H1 (cell line): ENCODE data around the gene LCAT. TPM values are rescaled to one million over a fixed set of nuclear protein-coding genes. Genes with fewer than 3 reads are reported as not detected.

Experiments used
- CTCF ChIA-PET: fragments of 300-600 bp; sonication (Branson Sonifier 250); formaldehyde crosslinking; loops from one replicate; lab custom pipeline; 2021; ENCODE audit not compliant: partially characterized antibody; lab: Charles Lee
- POLR2A ChIA-PET: fragments of 300-600 bp; sonication (Branson Sonifier 250); formaldehyde crosslinking; loops from one replicate; lab custom pipeline; 2021; ENCODE audit warnings: inconsistent platforms; ENCODE audit not compliant: partially characterized antibody; lab: Charles Lee
- DNase-seq, 2 experiments: peaks; one replicate each; pipeline versions ENCODE4 v3.0.0 to v3.0.0-alpha.2; 2010 to 2022; ENCODE audit warnings: low spot score in 2 of 2, low read depth in 1 of 2, mixed read lengths in 1 of 2
- FAIRE-seq: peaks from 2 replicates; lab custom pipeline; 2011; peaks lifted over from hg19 to GRCh38; lab: Jason Lieb, UNC
- H2AFZ ChIP-seq: 2 replicates; pipeline ENCODE4 v1.8.1; 2012; ENCODE audit warnings: low read length, inconsistent platforms
- H2AK5ac ChIP-seq: 2 replicates; pipeline ENCODE4 v1.6.1; 2013; ENCODE audit warnings: low read depth, low read length
- H2BK120ac ChIP-seq: replicated peaks from 2 replicates; pipeline ENCODE3; 2013; ENCODE audit warnings: low read depth, low read length, inconsistent platforms
- H2BK12ac ChIP-seq: 2 replicates; pipeline ENCODE4 v1.6.1; 2013; ENCODE audit warnings: low read depth, low read length
- H2BK15ac ChIP-seq: 2 replicates; pipeline ENCODE4 v1.6.1; 2013; ENCODE audit warnings: low read length
- H2BK20ac ChIP-seq: 2 replicates; pipeline ENCODE4 v1.6.1; 2013; ENCODE audit warnings: low read length
- H2BK5ac ChIP-seq: 2 replicates; pipeline ENCODE4 v1.6.1; 2013; ENCODE audit warnings: low read depth, low read length
- H3K14ac ChIP-seq: 2 replicates; pipeline ENCODE4 v1.6.1; 2013; ENCODE audit warnings: inconsistent platforms; ENCODE audit not compliant: insufficient read length
- H3K18ac ChIP-seq: 2 replicates; pipeline ENCODE4 v1.6.1; 2013; ENCODE audit warnings: low read length; ENCODE audit errors: extremely low read depth
- H3K23ac ChIP-seq: 2 replicates; pipeline ENCODE4 v1.6.1; 2013; ENCODE audit warnings: inconsistent platforms; ENCODE audit not compliant: insufficient read length
- H3K23me2 ChIP-seq: 2 replicates; pipeline ENCODE4 v1.6.1; 2013; ENCODE audit warnings: low read depth, low read length
- H3K27ac ChIP-seq: 2 replicates; pipeline ENCODE4 v1.6.1; 2011; ENCODE audit warnings: low read depth, low read length, inconsistent platforms
- H3K27me3 ChIP-seq, 4 experiments: replicated peaks in 1 of 4; 1 replicate in 1 of 4; 2 replicates in 3 of 4; pipeline versions ENCODE4 v1.6.1 to v1.8.1; 2011 to 2013; ENCODE audit warnings: low read length in 3 of 4, mild to moderate bottlenecking in 3 of 4, inconsistent platforms in 2 of 4, mixed read lengths in 2 of 4, moderate library complexity in 1 of 4; ENCODE audit not compliant: control insufficient read depth in 3 of 4, insufficient read depth in 3 of 4; ENCODE audit errors: extremely low read depth in 1 of 4
- H3K36me3 ChIP-seq, 4 experiments: 2 replicates each; pipeline versions ENCODE4 v1.6.1 to v1.8.1; 2011 to 2013; ENCODE audit warnings: mild to moderate bottlenecking in 4 of 4, low read length in 3 of 4, moderate library complexity in 2 of 4, control low read depth in 1 of 4, inconsistent platforms in 1 of 4; ENCODE audit not compliant: insufficient read depth in 4 of 4, control insufficient read depth in 2 of 4
- H3K4ac ChIP-seq: replicated peaks from 2 replicates; pipeline ENCODE3; 2013; ENCODE audit warnings: low read length, low read depth, mixed read lengths, inconsistent platforms; ENCODE audit not compliant: insufficient read length
- H3K4me1 ChIP-seq, 4 experiments: replicated peaks in 1 of 4; 1 replicate in 1 of 4; 2 replicates in 3 of 4; pipeline versions ENCODE4 v1.6.1 to v1.8.1; 2011 to 2013; ENCODE audit warnings: low read length in 3 of 4, inconsistent platforms in 2 of 4, mixed read lengths in 1 of 4; ENCODE audit not compliant: insufficient read depth in 4 of 4, control insufficient read depth in 3 of 4
- H3K4me2 ChIP-seq, 2 experiments: 2 replicates each; pipeline versions ENCODE4 v1.6.1 to v1.8.1; 2011 to 2013; ENCODE audit warnings: low read depth in 2 of 2, low read length in 2 of 2, control low read depth in 1 of 2, inconsistent platforms in 1 of 2, mild to moderate bottlenecking in 1 of 2; ENCODE audit not compliant: insufficient read depth in 1 of 2
- H3K4me3 ChIP-seq, 4 experiments: fragments of 200-600, 300-600 bp in 1 of 4; sonication (generic), shearing (Covaris generic), sonication (Bioruptor Twin) in 1 of 4; 2 replicates each; pipeline versions ENCODE4 v1.5.1 to v1.8.1; 2011 to 2016; ENCODE audit warnings: low read length in 4 of 4, low read depth in 3 of 4, control low read depth in 2 of 4, inconsistent platforms in 2 of 4, mild to moderate bottlenecking in 2 of 4, mixed read lengths in 1 of 4, moderate library complexity in 1 of 4; ENCODE audit not compliant: insufficient read depth in 2 of 4; ENCODE audit errors: extremely low read depth in 1 of 4
- H3K56ac ChIP-seq: replicated peaks from 2 replicates; pipeline ENCODE3; 2013; ENCODE audit warnings: low read depth, mild to moderate bottlenecking, mixed read lengths, low read length, inconsistent platforms; ENCODE audit not compliant: insufficient read length
- H3K79me1 ChIP-seq: 2 replicates; pipeline ENCODE4 v1.6.1; 2013; ENCODE audit warnings: low read depth, low read length, control low read depth
- H3K79me2 ChIP-seq, 2 experiments: 2 replicates each; pipeline versions ENCODE4 v1.6.1 to v1.8.1; 2012 to 2013; ENCODE audit warnings: low read length in 2 of 2, mild to moderate bottlenecking in 2 of 2, inconsistent platforms in 1 of 2; ENCODE audit not compliant: insufficient read depth in 2 of 2, control insufficient read depth in 1 of 2
- H3K9ac ChIP-seq, 4 experiments: replicated peaks in 1 of 4; 1 replicate in 1 of 4; 2 replicates in 3 of 4; pipeline versions ENCODE4 v1.6.1 to v1.8.1; 2011 to 2013; ENCODE audit warnings: low read depth in 3 of 4, low read length in 3 of 4, control low read depth in 2 of 4, mild to moderate bottlenecking in 2 of 4, moderate library complexity in 2 of 4, inconsistent platforms in 1 of 4; ENCODE audit errors: extremely low read depth in 1 of 4
- H3K9me3 ChIP-seq, 2 experiments: 2 replicates each; pipeline versions ENCODE4 v1.6.1 to v1.8.1; 2012 to 2013; ENCODE audit warnings: mild to moderate bottlenecking in 2 of 2, moderate library complexity in 2 of 2, control low read depth in 1 of 2, inconsistent platforms in 1 of 2, low read depth in 1 of 2, low read length in 1 of 2, mixed read lengths in 1 of 2; ENCODE audit not compliant: insufficient read depth in 2 of 2
- H4K20me1 ChIP-seq, 2 experiments: replicated peaks in 1 of 2; 2 replicates each; pipeline versions ENCODE3 to v1.8.1; 2011 to 2013; ENCODE audit warnings: inconsistent platforms in 2 of 2, low read length in 2 of 2, mild to moderate bottlenecking in 1 of 2; ENCODE audit not compliant: insufficient read depth in 2 of 2, control insufficient read depth in 1 of 2
- H4K5ac ChIP-seq: 2 replicates; pipeline ENCODE4 v1.6.1; 2013; ENCODE audit warnings: low read length, low read depth, mixed read lengths, inconsistent platforms; ENCODE audit not compliant: insufficient read length
- H4K8ac ChIP-seq: 2 replicates; pipeline ENCODE4 v1.8.0; 2013; ENCODE audit warnings: mild to moderate bottlenecking, moderate library complexity, low read length, inconsistent platforms; ENCODE audit not compliant: insufficient read depth; ENCODE audit errors: extremely low read depth
- H4K91ac ChIP-seq: replicated peaks from 2 replicates; pipeline ENCODE3; 2013; ENCODE audit warnings: low read length, mixed read lengths, inconsistent platforms; ENCODE audit not compliant: insufficient read length
- BRCA1 ChIP-seq: IDR thresholded peaks from 2 replicates; pipeline ENCODE4 v1.6.1; 2012; ENCODE audit warnings: low read depth, low read length, improper control_type of control experiment
- CTCF ChIP-seq, 3 experiments: IDR thresholded peaks; 1 replicate in 2 of 3; 2 replicates in 1 of 3; pipeline versions ENCODE4 v1.5.1 to v1.6.1; 2011; ENCODE audit warnings: low read length in 3 of 3, mild to moderate bottlenecking in 3 of 3, inconsistent platforms in 2 of 3, low read depth in 1 of 3, moderate library complexity in 1 of 3; ENCODE audit not compliant: insufficient read depth in 1 of 3; ENCODE audit errors: control extremely low read depth in 1 of 3
- GTF2F1 ChIP-seq: IDR thresholded peaks from 2 replicates; pipeline ENCODE4 v1.6.1; 2012; ENCODE audit warnings: low read depth, low read length, improper control_type of control experiment, borderline replicate concordance
- NANOG ChIP-seq: IDR thresholded peaks from 2 replicates; pipeline ENCODE4 v1.6.1; 2011; ENCODE audit warnings: low read length, low read depth, mild to moderate bottlenecking, inconsistent platforms; ENCODE audit not compliant: insufficient read depth, poor library complexity, severe bottlenecking
- POLR2A ChIP-seq, 2 experiments: IDR thresholded peaks; 1 replicate in 1 of 2; 2 replicates in 1 of 2; pipeline ENCODE4 v1.6.1; 2011; ENCODE audit warnings: low read depth in 2 of 2, low read length in 2 of 2, mild to moderate bottlenecking in 2 of 2; ENCODE audit errors: control extremely low read depth in 1 of 2
- POU5F1 ChIP-seq: IDR thresholded peaks from 2 replicates; pipeline ENCODE4 v1.6.1; 2011; ENCODE audit warnings: low read depth, mild to moderate bottlenecking, low read length, moderate library complexity
- RNF2 ChIP-seq: fragments of 200-900, 300-1000 bp; sonication (generic); IDR thresholded peaks from 2 replicates; pipeline ENCODE4 v1.7.1; 2016; ENCODE audit warnings: borderline replicate concordance, low read depth, mild to moderate bottlenecking, antibody characterized with exemption, low read length; ENCODE audit not compliant: poor library complexity, severe bottlenecking; ENCODE audit errors: missing control alignments
- SAP30 ChIP-seq: fragments of 300-600 bp; sonication (generic); IDR thresholded peaks from 2 replicates; pipeline ENCODE4 v1.7.1; 2012; ENCODE audit warnings: low read length, moderate library complexity, mild to moderate bottlenecking, inconsistent platforms; ENCODE audit not compliant: insufficient read depth, insufficient replicate concordance
- SIN3A ChIP-seq, 2 experiments: IDR thresholded peaks in 1 of 2; conservative IDR thresholded peaks in 1 of 2; 2 replicates each; pipeline ENCODE4 v1.6.1; 2011 to 2012; ENCODE audit warnings: low read length in 2 of 2, improper control_type of control experiment in 1 of 2, low read depth in 1 of 2, mild to moderate bottlenecking in 1 of 2
- SP4 ChIP-seq: IDR thresholded peaks from 2 replicates; pipeline ENCODE4 v1.6.1; 2012; ENCODE audit warnings: low read length, inconsistent platforms
- WGBS, 2 experiments: shearing (Covaris generic) in 1 of 2; methylation state at CpG; one replicate each; pipeline versions ENCODE4 v1.1.6 to v1.1.7; 2013 to 2015; ENCODE audit warnings: low lambda C conversion rate in 2 of 2, mixed read lengths in 2 of 2, inconsistent platforms in 1 of 2, low coverage in 1 of 2, missing lambda C conversion rate in 1 of 2; ENCODE audit not compliant: insufficient replicate concordance in 2 of 2, insufficient coverage in 1 of 2, insufficient read length in 1 of 2; ENCODE audit errors: extremely low coverage in 1 of 2, missing lambda C conversion rate in 1 of 2; 5-methylcytosine and 5-hydroxymethylcytosine counted together
- polyA plus RNA-seq, 7 experiments: library from polyadenylated mRNA; depleted of rRNA in 3 of 7; stranded (reverse) in 5 of 7; unstranded in 2 of 7; fragments of >200 nt in 5 of 7; fragments of 200-250 nt in 2 of 7; gene quantifications; 1 replicate in 5 of 7; 2 replicates in 1 of 7; 4 replicates in 1 of 7; pipeline versions ENCODE4 v1.2.1 to v1.2.3, GENCODE V29; 2011 to 2013; ENCODE audit warnings: missing spikeins in 2 of 7, mixed read lengths in 2 of 7
- total RNA-seq: library from RNA; stranded (reverse); fragmentation: NEBNext Ultra II Directional; extraction: Animal tissue kit (Norgen Biotek cat#: 25700); gene quantifications from 2 replicates; pipeline ENCODE4 v1.2.1, GENCODE V29; 2021

The LCAT gene
- total and polyA plus RNA-seq, 2 of the 8 experiments (the other 6 are each of a cell fraction or from before 2014, with no cell fraction given), result 9.4 to 19.6 TPM

DNA sequence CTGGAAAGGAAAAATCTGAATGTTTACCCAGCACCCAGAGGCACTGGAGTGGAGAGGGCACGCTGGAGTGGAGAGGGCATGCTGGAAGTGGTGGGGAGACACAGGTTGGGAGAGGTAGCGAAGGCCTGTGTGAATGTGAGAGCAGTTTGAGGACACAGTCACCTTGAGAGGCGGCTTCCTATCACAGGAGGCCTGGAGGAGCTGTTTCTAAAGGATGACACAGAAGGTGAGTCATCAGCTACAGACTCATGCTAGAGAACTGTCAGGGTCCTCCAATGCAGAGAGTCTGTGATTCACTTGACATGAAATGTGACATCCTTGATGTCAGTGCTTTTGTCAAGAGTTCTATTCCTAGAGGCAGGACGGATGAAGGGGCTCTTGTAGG, 26.1 kb downstream of the LCAT start:
- no peak for FAIRE-seq
- TF ChIP-seq CTCF (IDR thresholded peaks at IDR 0.05; ENCODE audit: control extremely low read depth in 1 of 3, insufficient read depth in 1 of 3, low read depth in 1 of 3, low read length in 3 of 3), result no peak
- TF ChIP-seq BRCA1, result no peak
- no peak for TF ChIP-seq NANOG
- no peak for TF ChIP-seq SP4
- TF ChIP-seq GTF2F1, result no peak
- TF ChIP-seq RNF2, result no peak
- no peak for TF ChIP-seq POLR2A (IDR thresholded peaks at IDR 0.05; ENCODE audit: control extremely low read depth in 1 of 2, low read depth in 2 of 2, low read length in 2 of 2)
- no peak for TF ChIP-seq SIN3A (conservative IDR thresholded peaks at IDR 0.05 in 1 of 2, IDR thresholded peaks at IDR 0.05 in 1 of 2; ENCODE audit: low read depth in 1 of 2, low read length in 2 of 2)
- no peak for TF ChIP-seq SAP30
- no peak for TF ChIP-seq POU5F1

More for the DNA sequence above, 26.1 kb downstream of the LCAT start:
- H3K4ac ChIP-seq, result no peak overlapping the region
- H2BK20ac ChIP-seq, result no peak overlapping the region
- H3K23ac ChIP-seq, result no peak overlapping the region
- no peak overlapping the region for H4K5ac ChIP-seq
- H4K8ac ChIP-seq, result no peak overlapping the region
- H3K23me2 ChIP-seq, result no peaks in the 10 kb centered on the region
- H3K56ac ChIP-seq, result no peak overlapping the region
- no peaks in the 10 kb centered on the region for H3K9me3 ChIP-seq
- no peaks in the 10 kb centered on the region; a peak in 1 of 8 replicates for H3K36me3 ChIP-seq
- no peak overlapping the region for H2BK12ac ChIP-seq
- 87% methylated on average over 4 of the region's 4 CpGs; no CpG with 5 or more reads in 1 of the 2 experiments for WGBS, 2 experiments
- peaks cover 0 to 10% (median 4%) of the 10 kb centered on the region in 4 experiments; a peak in 6 of 7 replicates for H3K4me1 ChIP-seq
- H2BK120ac ChIP-seq, result no peak overlapping the region
- DNase-seq, result no peak
- H3K79me2 ChIP-seq, result no peaks in the 10 kb centered on the region; a peak in 1 of 4 replicates
- H3K27me3 ChIP-seq, result no peaks in the 10 kb centered on the region
- H4K20me1 ChIP-seq, result peaks cover 8 to 12% of the 10 kb centered on the region in 2 experiments
- no peak overlapping the region for H2AK5ac ChIP-seq
- ChIA-PET POLR2A (interaction anchor here (1.4 kb wide), 1 partner anchor 11 kb away, joined by 4 read pairs; no protein-coding TSS in a partner anchor), CTCF (interaction anchor here (0.6 to 8.9 kb wide), 6 partner anchors 9 to 102 kb away, joined by 3 to 58 read pairs (median 7); partner anchors contain the start of genes CTRL and NRN1L)
- H3K14ac ChIP-seq, result no peak overlapping the region
- H3K18ac ChIP-seq, result no peak overlapping the region
- no peak overlapping the region for H3K4me2 ChIP-seq
- H2BK5ac ChIP-seq, result no peak overlapping the region
- no peak overlapping the region for H2AFZ ChIP-seq
- H4K91ac ChIP-seq, result no peak overlapping the region
- H3K4me3 ChIP-seq, result no peak overlapping the region
- no peak overlapping the region for H3K27ac ChIP-seq
- no peak overlapping the region for H3K9ac ChIP-seq
- H3K79me1 ChIP-seq, result peaks cover 10% of the 10 kb centered on the region
- no peak overlapping the region for H2BK15ac ChIP-seq
